ENCODE data around the gene PPP2R5D. TPM values are rescaled to one million over a fixed set of nuclear protein-coding genes. Genes with fewer than 3 reads are reported as not detected.

PPP2R5D gene
- total RNA-seq, 3 donors from 2014 or later = 35.9 to 45.0 (median 38.8) TPM

DNA sequence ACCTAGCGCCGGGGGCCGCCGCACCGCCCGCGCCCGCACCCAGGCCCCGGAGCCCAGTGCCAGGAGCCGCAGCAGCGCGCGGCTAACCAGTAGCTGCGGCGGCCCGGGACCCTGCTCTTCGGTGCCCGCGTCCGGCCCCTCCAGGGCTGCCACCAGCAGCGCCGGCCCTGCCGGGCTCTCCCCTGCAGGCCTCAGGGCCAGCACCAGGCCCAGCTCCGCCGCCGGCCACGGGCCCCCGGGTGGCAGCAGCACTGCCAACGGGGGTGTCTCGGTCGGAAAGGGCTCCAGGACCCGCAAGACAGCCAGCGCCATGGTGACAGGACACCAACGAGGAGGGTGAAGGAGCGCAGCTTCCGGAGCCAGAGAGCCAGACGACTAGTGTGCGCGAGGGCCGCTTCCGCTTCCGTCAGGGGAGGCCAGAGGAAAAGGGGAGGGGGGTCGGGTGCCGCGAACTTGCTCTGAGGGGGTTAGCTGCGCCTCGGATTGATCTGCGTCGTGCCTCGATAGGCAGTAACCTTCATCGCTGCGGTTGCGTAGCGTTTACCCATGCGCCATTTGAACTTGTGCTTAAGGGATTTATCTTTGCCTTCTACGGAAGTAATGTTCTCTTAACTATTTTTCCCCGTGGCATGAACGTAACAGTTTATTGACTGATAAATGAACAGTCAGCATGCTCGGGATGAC, 5.4 kb upstream of the PPP2R5D start, which contains the start of gene PEX6:
Gene PEX6, minus strand, starts transcription at position 343 of the 684 bp plus-strand sequence. Its CDS starts 31 bp downstream, at position 312.
- Histone ChIP-seq H3K4me1 (ENCODE audit: low read depth) (peaks cover 14% of the 10 kb centered on the region), H3K36me3 (ENCODE audit: low read depth) (no peaks in the 10 kb centered on the region), H3K4me3 (peak within 1 kb of the TSS; percentile 69), H3K9me3 (no peaks in the 10 kb centered on the region)
- DNase-seq = peak; percentile 92 to 96 (median 94)
- intact Hi-C loops (cut with DNase I, micrococcal nuclease) = no loop called here
- TF ChIP-seq, protein P1, sequence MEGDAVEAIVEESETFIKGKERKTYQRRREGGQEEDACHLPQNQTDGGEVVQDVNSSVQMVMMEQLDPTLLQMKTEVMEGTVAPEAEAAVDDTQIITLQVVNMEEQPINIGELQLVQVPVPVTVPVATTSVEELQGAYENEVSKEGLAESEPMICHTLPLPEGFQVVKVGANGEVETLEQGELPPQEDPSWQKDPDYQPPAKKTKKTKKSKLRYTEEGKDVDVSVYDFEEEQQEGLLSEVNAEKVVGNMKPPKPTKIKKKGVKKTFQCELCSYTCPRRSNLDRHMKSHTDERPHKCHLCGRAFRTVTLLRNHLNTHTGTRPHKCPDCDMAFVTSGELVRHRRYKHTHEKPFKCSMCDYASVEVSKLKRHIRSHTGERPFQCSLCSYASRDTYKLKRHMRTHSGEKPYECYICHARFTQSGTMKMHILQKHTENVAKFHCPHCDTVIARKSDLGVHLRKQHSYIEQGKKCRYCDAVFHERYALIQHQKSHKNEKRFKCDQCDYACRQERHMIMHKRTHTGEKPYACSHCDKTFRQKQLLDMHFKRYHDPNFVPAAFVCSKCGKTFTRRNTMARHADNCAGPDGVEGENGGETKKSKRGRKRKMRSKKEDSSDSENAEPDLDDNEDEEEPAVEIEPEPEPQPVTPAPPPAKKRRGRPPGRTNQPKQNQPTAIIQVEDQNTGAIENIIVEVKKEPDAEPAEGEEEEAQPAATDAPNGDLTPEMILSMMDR (IDR thresholded peaks at IDR 0.05) = no peak
- peak; percentile 94 for ATAC-seq

- H3K9me3 ChIP-seq = no peaks in the 10 kb centered on the region
- intact Hi-C loops (cut with DNase I, micrococcal nuclease) = no loop called here
- peaks cover 14% of the 10 kb centered on the region for H3K4me1 ChIP-seq (ENCODE audit: low read depth)
- no peaks in the 10 kb centered on the region for H3K36me3 ChIP-seq (ENCODE audit: low read depth)
- peak; percentile 5 for ATAC-seq
- TF ChIP-seq, protein P1 (IDR thresholded peaks at IDR 0.05) = no peak
- peak in 1 of 3 donors; percentile 14 for DNase-seq
- H3K4me3 ChIP-seq = no peak overlapping the region
Observed at GRCh38 chr6:42979523-42980177, 4.7 kb upstream of the PPP2R5D start.

DNA sequence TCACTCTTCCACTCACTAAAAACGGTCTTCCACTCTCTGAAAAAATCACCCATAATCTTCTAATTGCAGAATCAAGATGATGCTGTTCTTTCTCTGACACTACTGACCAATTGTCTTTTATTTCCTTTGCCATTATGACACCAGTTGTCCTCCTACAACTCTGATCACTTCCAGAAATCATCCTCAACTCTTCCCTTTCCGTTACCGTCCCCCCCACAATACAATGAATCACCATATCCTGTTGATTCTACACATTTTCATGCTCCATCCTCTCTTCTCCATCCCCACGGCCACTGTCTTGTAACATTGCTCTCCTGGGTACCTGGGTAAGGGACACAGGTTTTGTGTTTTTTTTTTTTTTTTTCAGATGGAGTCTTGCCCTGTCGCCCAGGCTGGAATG, 2.5 kb upstream of the PPP2R5D start:
- DNase-seq (no peak), ATAC-seq (no peak)
- Histone ChIP-seq H3K4me1 (ENCODE audit: low read depth) (peaks cover 28% of the 10 kb centered on the region), H3K9me3 (no peaks in the 10 kb centered on the region), H3K36me3 (ENCODE audit: low read depth) (no peaks in the 10 kb centered on the region), H3K4me3 (no peak overlapping the region)
- TF ChIP-seq, protein P1 (IDR thresholded peaks at IDR 0.05) = no peak
- intact Hi-C loops (cut with DNase I, micrococcal nuclease) = no loop called here

- ATAC-seq (peak; percentile 1), DNase-seq (peak in 1 of 3 donors; percentile 17)
- TF ChIP-seq, protein P1 (IDR thresholded peaks at IDR 0.05) = no peak
- H3K36me3 ChIP-seq (ENCODE audit: low read depth) = no peaks in the 10 kb centered on the region
- no peaks in the 10 kb centered on the region for H3K9me3 ChIP-seq
- H3K4me3 ChIP-seq = peak overlapping the region; percentile 81
- intact Hi-C loops (cut with DNase I, micrococcal nuclease) = no loop called here
- H3K4me1 ChIP-seq (ENCODE audit: low read depth) = peaks cover 22% of the 10 kb centered on the region
Observed at GRCh38 chr6:42984924-42985475, 630 bp downstream of the PPP2R5D start.

GRCh38 chr6:42987533-42988451, 3.4 kb downstream of the PPP2R5D start:
- Histone ChIP-seq H3K36me3 (ENCODE audit: low read depth) (no peaks in the 10 kb centered on the region), H3K4me3 (no peak overlapping the region), H3K4me1 (ENCODE audit: low read depth) (peaks cover 27% of the 10 kb centered on the region), H3K9me3 (no peaks in the 10 kb centered on the region)
- intact Hi-C loops (cut with DNase I, micrococcal nuclease) = no loop called here
- DNase-seq = peak in 1 of 3 donors; percentile 1
- ATAC-seq = no peak
- TF ChIP-seq, protein P1 (IDR thresholded peaks at IDR 0.05) = no peak
